ENCODE data around the gene RALGDS.
A peak's percentile ranks its signal among the peaks of the same experiment; 100 is the strongest.

The RALGDS gene

GRCh38 chr9:133130685-133131244 is 9.7 kb upstream of the RALGDS start:
- no peaks in the 10 kb centered on the region for H3K36me3 ChIP-seq (ENCODE audit: low read depth)
- no peak for DNase-seq (ENCODE audit: low spot score)
- ATAC-seq (ENCODE audit: low read depth) = no peak
- TF ChIP-seq CTCF (IDR thresholded peaks at IDR 0.05; ENCODE audit: poor library complexity, severe bottlenecking) = no peak
- no peak overlapping the region for H3K27ac ChIP-seq (ENCODE audit: poor library complexity, severe bottlenecking)
- H3K27me3 ChIP-seq (ENCODE audit: insufficient read depth, poor library complexity, severe bottlenecking) = no peaks in the 10 kb centered on the region
- H3K4me1 ChIP-seq (ENCODE audit: insufficient read depth, poor library complexity, severe bottlenecking) = peaks cover 30% of the 10 kb centered on the region
- H3K4me3 ChIP-seq (ENCODE audit: severe bottlenecking) = no peak overlapping the region
- H3K9me3 ChIP-seq (ENCODE audit: severe bottlenecking) = no peaks in the 10 kb centered on the region

- Histone ChIP-seq H3K27me3 (ENCODE audit: insufficient read depth, poor library complexity, severe bottlenecking) (no peaks in the 10 kb centered on the region), H3K9me3 (ENCODE audit: severe bottlenecking) (no peaks in the 10 kb centered on the region), H3K4me3 (ENCODE audit: severe bottlenecking) (no peak overlapping the region), H3K27ac (ENCODE audit: poor library complexity, severe bottlenecking) (no peak overlapping the region), H3K36me3 (ENCODE audit: low read depth) (no peaks in the 10 kb centered on the region), H3K4me1 (ENCODE audit: insufficient read depth, poor library complexity, severe bottlenecking) (peaks cover 17% of the 10 kb centered on the region)
- DNase-seq (ENCODE audit: low spot score) = no peak
- TF ChIP-seq CTCF (IDR thresholded peaks at IDR 0.05; ENCODE audit: poor library complexity, severe bottlenecking) = no peak
- no peak for ATAC-seq (ENCODE audit: low read depth)
These were observed 8.2 kb upstream of the RALGDS start for GRCh38 chr9:133129001-133129795.

- peaks cover 8% of the 10 kb centered on the region for H3K4me1 ChIP-seq (ENCODE audit: insufficient read depth, poor library complexity, severe bottlenecking)
- DNase-seq (ENCODE audit: low spot score) (no peak), ATAC-seq (ENCODE audit: low read depth) (no peak)
- no peaks in the 10 kb centered on the region for H3K36me3 ChIP-seq (ENCODE audit: low read depth)
- no peaks in the 10 kb centered on the region for H3K9me3 ChIP-seq (ENCODE audit: severe bottlenecking)
- H3K27ac ChIP-seq (ENCODE audit: poor library complexity, severe bottlenecking) = no peak overlapping the region
- H3K4me3 ChIP-seq (ENCODE audit: severe bottlenecking) = no peak overlapping the region
- no peaks in the 10 kb centered on the region for H3K27me3 ChIP-seq (ENCODE audit: insufficient read depth, poor library complexity, severe bottlenecking)
- TF ChIP-seq CTCF (IDR thresholded peaks at IDR 0.05; ENCODE audit: poor library complexity, severe bottlenecking) = no peak
These were observed 7.1 kb upstream of the RALGDS start for GRCh38 chr9:133128152-133128551.

- Histone ChIP-seq H3K4me1 (ENCODE audit: insufficient read depth, poor library complexity, severe bottlenecking) (peaks cover 6% of the 10 kb centered on the region), H3K9me3 (ENCODE audit: severe bottlenecking) (no peaks in the 10 kb centered on the region), H3K4me3 (ENCODE audit: severe bottlenecking) (no peak overlapping the region), H3K36me3 (ENCODE audit: low read depth) (no peaks in the 10 kb centered on the region), H3K27ac (ENCODE audit: poor library complexity, severe bottlenecking) (no peak overlapping the region), H3K27me3 (ENCODE audit: insufficient read depth, poor library complexity, severe bottlenecking) (no peaks in the 10 kb centered on the region)
- DNase-seq (ENCODE audit: low spot score) (no peak), ATAC-seq (ENCODE audit: low read depth) (peak; percentile 78)
- TF ChIP-seq CTCF (IDR thresholded peaks at IDR 0.05; ENCODE audit: poor library complexity, severe bottlenecking) = no peak
These were observed 6.4 kb upstream of the RALGDS start for GRCh38 chr9:133127340-133127981.

Measured in RWPE2 (cell line).